CD4-positive, CD25-positive, alpha-beta regulatory T cell (primary cell): ENCODE measurements around the gene LSP1. TPM values are rescaled to one million over a fixed set of nuclear protein-coding genes. Genes with fewer than 3 reads are reported as not detected.

Source experiments
- ATAC-seq, 2 donors: fragments of 150-1000 bp; cut with Tn5 transposase; one replicate each; pipeline ENCODE4 v1.10.0; 2021; ENCODE audit warnings: low read depth in 2 of 2, moderate number of reproducible peaks in 2 of 2, moderate library complexity in 1 of 2
- DNase-seq, 3 donors: peaks; one replicate each; pipeline versions ENCODE4 v3.0.0 to v3.0.0-alpha.2; 2012 to 2022; ENCODE audit warnings: mixed read lengths in 1 of 3
- H3K27ac ChIP-seq: one replicate; pipeline ENCODE4 v1.7.0; 2013; ENCODE audit warnings: mild to moderate bottlenecking, low read length; ENCODE audit not compliant: insufficient read depth, poor library complexity, severe bottlenecking
- H3K27me3 ChIP-seq: one replicate; pipeline ENCODE4 v1.7.0; 2013; ENCODE audit warnings: low read length; ENCODE audit not compliant: control insufficient read depth, insufficient read depth
- H3K36me3 ChIP-seq: one replicate; pipeline ENCODE4 v1.7.0; 2013; ENCODE audit warnings: mild to moderate bottlenecking, low read length, moderate library complexity; ENCODE audit not compliant: control insufficient read depth, insufficient read depth
- H3K4me1 ChIP-seq: 2 replicates; pipeline ENCODE4 v1.7.0; 2013; ENCODE audit warnings: mild to moderate bottlenecking, low read length; ENCODE audit not compliant: insufficient read depth, control insufficient read depth, poor library complexity, severe bottlenecking
- H3K4me3 ChIP-seq: one replicate; pipeline ENCODE4 v1.7.0; 2013; ENCODE audit warnings: low read depth, mild to moderate bottlenecking, low read length, moderate library complexity
- H3K9me3 ChIP-seq, 2 experiments: 1 replicate in 1 of 2; 2 replicates in 1 of 2; pipeline ENCODE4 v1.7.0; 2013; ENCODE audit warnings: low read length in 2 of 2, mild to moderate bottlenecking in 1 of 2, moderate library complexity in 1 of 2; ENCODE audit not compliant: control insufficient read depth in 2 of 2
- H3K27ac Mint-ChIP-seq, 3 donors: one replicate each; pipeline ENCODE4 v1.8.0; 2020 to 2022; ENCODE audit warnings: mild to moderate bottlenecking in 3 of 3, mixed read lengths in 3 of 3, moderate library complexity in 2 of 3
- H3K27me3 Mint-ChIP-seq: one replicate; pipeline ENCODE4 v1.8.0; 2022; ENCODE audit warnings: mild to moderate bottlenecking, mixed read lengths
- H3K36me3 Mint-ChIP-seq: one replicate; pipeline ENCODE4 v1.8.0; 2020; ENCODE audit warnings: mixed read lengths
- H3K4me1 Mint-ChIP-seq, 4 donors: one replicate each; pipeline ENCODE4 v1.8.0; 2020 to 2022; ENCODE audit warnings: mixed read lengths in 4 of 4, mild to moderate bottlenecking in 1 of 4
- H3K4me3 Mint-ChIP-seq, 4 donors: one replicate each; pipeline ENCODE4 v1.8.0; 2020 to 2022; ENCODE audit warnings: mild to moderate bottlenecking in 4 of 4, mixed read lengths in 4 of 4, moderate library complexity in 3 of 4
- H3K9me3 Mint-ChIP-seq, 7 donors: one replicate each; pipeline ENCODE4 v1.8.0; 2020 to 2022; ENCODE audit warnings: mixed read lengths in 7 of 7, mild to moderate bottlenecking in 3 of 7, moderate library complexity in 2 of 7
- polyA plus RNA-seq, 4 donors: library from polyadenylated mRNA; unstranded; fragments of 300-500 nt; fragmentation: Illumina TruSeq; gene quantifications; one replicate each; pipeline ENCODE4 v1.2.3, GENCODE V29; 2021
- total RNA-seq: library from RNA; stranded (reverse); gene quantifications from one replicate; pipeline ENCODE4 v1.2.3, GENCODE V29; 2022

Gene LSP1
- total and polyA plus RNA-seq, 5 donors from 2014 or later, result 381 to 514 (median 452) TPM

DNA sequence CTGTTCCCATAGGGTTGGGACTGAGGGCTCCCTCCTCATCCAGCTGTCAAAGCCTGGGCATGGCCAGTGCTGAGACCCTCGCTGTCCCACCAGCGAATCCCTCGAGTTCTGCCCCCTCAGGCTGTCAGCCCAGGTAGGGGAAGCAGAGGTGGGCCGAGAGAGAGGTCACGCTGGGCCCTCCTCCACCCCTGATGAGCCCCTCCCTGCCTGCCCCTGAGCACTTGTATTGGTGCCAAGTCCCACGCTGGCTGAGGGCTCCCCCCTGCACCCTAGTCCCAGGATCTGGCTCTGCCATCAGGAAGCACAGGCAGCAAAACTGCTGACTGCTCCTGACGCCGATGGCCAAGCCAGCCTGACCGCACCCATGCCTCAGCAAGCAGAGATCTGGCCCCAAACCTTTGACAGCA, 35.5 kb downstream of the LSP1 start:
- DNase-seq (no peak), ATAC-seq (no peak)
- Histone ChIP-seq H3K27ac (peak overlapping the region; percentile 68), H3K4me1 (peaks cover 37% of the 10 kb centered on the region), H3K9me3 (no peaks in the 10 kb centered on the region), H3K27me3 (no peaks in the 10 kb centered on the region), H3K4me3 (no peak overlapping the region), H3K36me3 (peaks cover 42% of the 10 kb centered on the region)
- H3K27ac Mint-ChIP-seq, result peak overlapping the region; percentile 84 to 90 (median 90)
- H3K9me3 Mint-ChIP-seq, result no peaks in the 10 kb centered on the region
- no peaks in the 10 kb centered on the region for H3K27me3 Mint-ChIP-seq
- H3K4me1 Mint-ChIP-seq, result peaks cover 0 to 46% (median 15%) of the 10 kb centered on the region in 4 donors
- peak overlapping the region; percentile 50 to 81 (median 74) for H3K4me3 Mint-ChIP-seq
- peaks cover 3% of the 10 kb centered on the region for H3K36me3 Mint-ChIP-seq

GRCh38 chr11:1888811-1889210, 35.9 kb downstream of the LSP1 start:
- Mint-ChIP-seq H3K4me1 (peaks cover 0 to 51% (median 15%) of the 10 kb centered on the region in 4 donors), H3K27me3 (no peaks in the 10 kb centered on the region), H3K4me3 (peak overlapping the region; percentile 50 to 81 (median 74)), H3K9me3 (no peaks in the 10 kb centered on the region), H3K36me3 (peaks cover 3% of the 10 kb centered on the region), H3K27ac (peak overlapping the region in 2 of 3 donors; percentile 90)
- Histone ChIP-seq H3K9me3 (no peaks in the 10 kb centered on the region), H3K36me3 (peaks cover 38% of the 10 kb centered on the region), H3K4me3 (no peak overlapping the region), H3K27me3 (no peaks in the 10 kb centered on the region), H3K27ac (peak overlapping the region; percentile 68), H3K4me1 (peaks cover 37% of the 10 kb centered on the region)
- DNase-seq (no peak), ATAC-seq (no peak)

DNA sequence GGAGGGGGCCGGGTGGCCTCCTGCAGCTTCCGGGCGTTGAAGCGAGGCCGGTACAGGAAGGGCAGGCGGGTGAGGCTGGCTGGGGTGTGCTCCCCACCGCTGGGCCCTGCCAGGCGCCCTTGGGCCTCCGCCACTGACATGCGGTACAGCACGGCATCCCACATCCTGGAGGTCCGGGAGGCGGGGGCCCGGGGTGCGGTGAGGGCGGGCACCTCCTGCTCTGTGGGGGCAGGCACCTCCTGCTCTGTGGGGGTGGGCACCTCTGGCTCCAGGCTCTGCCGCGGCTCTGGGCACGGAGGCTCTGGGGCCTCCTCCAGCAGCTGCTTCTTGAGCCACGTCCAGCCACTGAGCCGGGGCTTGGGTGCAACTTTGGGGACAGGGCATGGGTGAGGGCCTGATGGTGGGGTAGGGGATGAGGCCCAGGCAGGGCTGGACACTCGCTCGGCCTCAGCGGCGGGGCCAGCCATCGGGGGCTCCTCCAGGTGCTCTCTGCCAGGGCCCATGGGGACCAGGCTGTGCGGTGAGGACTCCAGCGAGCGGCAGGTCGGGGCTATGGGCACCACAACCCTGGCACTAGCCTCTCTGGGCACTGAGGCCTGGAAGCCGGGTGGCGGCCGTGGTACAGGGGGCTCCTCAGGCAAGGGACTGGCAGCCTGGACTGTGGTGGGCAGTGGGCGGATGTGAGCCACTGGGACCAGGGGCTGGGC, 36.5 kb downstream of the LSP1 start:
- ATAC-seq, result peak; percentile 91 to 94
- Histone ChIP-seq H3K27ac (peak overlapping the region; percentile 68), H3K4me1 (peaks cover 37% of the 10 kb centered on the region), H3K4me3 (no peak overlapping the region), H3K36me3 (peaks cover 32% of the 10 kb centered on the region), H3K27me3 (no peaks in the 10 kb centered on the region), H3K9me3 (no peaks in the 10 kb centered on the region)
- Mint-ChIP-seq H3K4me3 (peak overlapping the region; percentile 50 to 81 (median 74)), H3K36me3 (peaks cover 3% of the 10 kb centered on the region), H3K4me1 (peaks cover 0 to 49% (median 15%) of the 10 kb centered on the region in 4 donors), H3K27ac (peak overlapping the region; percentile 14 to 90 (median 90)), H3K27me3 (no peaks in the 10 kb centered on the region), H3K9me3 (no peaks in the 10 kb centered on the region)
- DNase-seq, result peak; percentile 51 to 93 (median 80)

DNA sequence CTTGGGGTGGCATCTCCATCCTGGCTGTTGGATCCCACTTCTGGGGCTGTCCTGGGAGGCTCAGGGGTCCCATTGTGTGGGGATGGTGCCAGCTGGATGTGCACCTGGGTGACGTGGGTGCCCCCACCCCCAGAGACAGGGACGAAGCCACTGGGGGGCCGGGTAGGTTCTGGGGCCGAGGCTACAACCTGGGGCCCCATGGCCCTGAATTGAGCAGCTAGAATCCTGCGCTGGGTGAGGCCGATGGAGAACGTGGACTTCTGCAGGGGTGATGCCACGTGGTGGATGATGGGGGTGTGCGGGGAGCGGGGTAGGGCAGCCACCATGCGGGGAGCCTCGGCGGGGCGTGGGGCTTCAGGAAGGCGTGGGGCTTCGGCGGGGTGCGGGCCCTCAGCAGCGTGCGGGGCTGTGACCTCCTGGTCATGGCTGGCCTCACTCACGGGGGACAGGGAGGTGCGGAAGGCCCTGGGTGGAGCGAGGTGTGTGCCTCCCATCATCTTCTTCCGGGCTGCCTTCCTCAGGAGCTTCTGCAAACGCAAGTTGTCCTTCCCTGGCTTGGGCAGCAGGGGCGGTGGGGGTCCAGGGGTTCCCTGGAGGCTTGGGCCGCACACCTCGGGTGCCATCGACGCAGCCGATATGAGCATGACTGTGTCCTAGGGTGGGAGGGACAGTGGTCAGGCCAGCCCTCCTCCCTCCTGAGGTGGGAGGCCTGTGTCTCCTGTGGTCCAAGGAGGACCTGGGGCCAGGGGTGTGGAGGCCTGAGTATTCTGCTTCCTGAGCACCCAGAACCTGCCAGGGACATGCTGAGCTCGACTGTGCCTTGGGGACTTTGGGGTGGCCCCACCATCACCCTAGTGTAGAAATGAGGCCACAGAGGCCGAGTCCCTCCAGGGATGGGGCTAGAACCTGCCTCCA, 37.3 kb downstream of the LSP1 start:
- no peak for DNase-seq
- Mint-ChIP-seq H3K4me3 (peak overlapping the region in 2 of 4 donors; percentile 21 to 53), H3K4me1 (peaks cover 0 to 49% (median 15%) of the 10 kb centered on the region in 4 donors), H3K36me3 (peaks cover 3% of the 10 kb centered on the region), H3K9me3 (no peaks in the 10 kb centered on the region), H3K27me3 (no peaks in the 10 kb centered on the region), H3K27ac (peak overlapping the region in 2 of 3 donors; percentile 14 to 36)
- H3K27ac ChIP-seq, result peak overlapping the region; percentile 68
- H3K4me3 ChIP-seq, result no peak overlapping the region
- ATAC-seq, result no peak
- no peaks in the 10 kb centered on the region for H3K27me3 ChIP-seq
- H3K4me1 ChIP-seq, result peaks cover 37% of the 10 kb centered on the region
- H3K36me3 ChIP-seq, result peaks cover 24% of the 10 kb centered on the region
- H3K9me3 ChIP-seq, result no peaks in the 10 kb centered on the region

DNA sequence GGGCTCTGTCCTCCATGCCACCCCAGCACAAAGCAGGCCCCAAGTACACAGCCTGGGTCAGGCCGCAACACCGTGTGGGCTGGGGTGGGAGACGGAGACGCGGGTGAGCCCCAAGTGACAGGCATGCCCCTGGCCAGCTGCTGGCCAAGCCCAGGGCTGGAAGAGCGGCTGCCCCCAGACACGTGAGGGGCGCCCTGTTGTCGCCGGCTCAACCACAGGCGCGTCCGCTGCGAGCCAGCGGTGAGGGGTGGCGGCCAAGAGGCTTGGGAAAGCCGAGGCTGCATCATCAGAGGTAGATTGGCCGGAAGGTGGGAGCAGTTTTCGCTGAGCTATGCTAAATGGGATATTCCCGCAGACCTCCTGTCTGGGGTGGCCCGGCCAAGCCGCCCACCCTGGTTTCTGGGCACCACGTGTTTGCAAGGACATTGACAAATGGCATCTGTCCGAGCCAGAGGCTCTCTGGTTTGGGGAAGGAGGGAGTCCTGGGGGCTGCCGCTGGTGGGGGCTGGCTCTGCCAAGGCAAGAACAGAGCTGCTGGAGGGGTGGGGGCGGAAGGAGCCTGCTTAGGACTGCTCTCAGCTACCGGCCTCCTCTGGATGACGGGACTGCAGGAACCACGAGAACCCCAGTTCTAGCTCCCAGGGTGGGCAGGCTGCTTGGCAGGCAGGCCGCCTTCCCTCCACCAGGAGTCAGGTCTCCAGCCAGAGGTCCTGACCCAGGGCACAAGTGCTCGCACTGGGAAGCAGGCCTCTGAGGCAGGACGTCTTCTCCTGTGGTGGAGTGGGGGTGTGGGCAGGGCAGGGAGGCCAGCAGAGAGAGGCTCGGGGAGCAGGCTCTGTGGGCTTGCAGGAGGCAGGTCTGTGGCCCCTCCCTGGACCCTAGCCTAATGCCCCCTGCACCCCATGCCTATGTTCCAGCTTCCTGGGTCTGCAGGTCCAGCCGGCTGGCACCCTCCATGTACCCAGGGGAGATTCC, 38.3 kb downstream of the LSP1 start:
- no peak overlapping the region for H3K27ac ChIP-seq
- no peak for DNase-seq
- ATAC-seq, result no peak
- H3K9me3 ChIP-seq, result no peaks in the 10 kb centered on the region
- no peak overlapping the region for H3K4me3 ChIP-seq
- Mint-ChIP-seq H3K27ac (no peak overlapping the region), H3K4me1 (peaks cover 0 to 49% (median 15%) of the 10 kb centered on the region in 4 donors), H3K9me3 (no peaks in the 10 kb centered on the region), H3K36me3 (peaks cover 3% of the 10 kb centered on the region), H3K4me3 (peak overlapping the region in 1 of 4 donors; percentile 35), H3K27me3 (peaks cover 2% of the 10 kb centered on the region)
- H3K4me1 ChIP-seq, result peaks cover 37% of the 10 kb centered on the region
- H3K27me3 ChIP-seq, result no peaks in the 10 kb centered on the region
- H3K36me3 ChIP-seq, result peaks cover 14% of the 10 kb centered on the region

DNA sequence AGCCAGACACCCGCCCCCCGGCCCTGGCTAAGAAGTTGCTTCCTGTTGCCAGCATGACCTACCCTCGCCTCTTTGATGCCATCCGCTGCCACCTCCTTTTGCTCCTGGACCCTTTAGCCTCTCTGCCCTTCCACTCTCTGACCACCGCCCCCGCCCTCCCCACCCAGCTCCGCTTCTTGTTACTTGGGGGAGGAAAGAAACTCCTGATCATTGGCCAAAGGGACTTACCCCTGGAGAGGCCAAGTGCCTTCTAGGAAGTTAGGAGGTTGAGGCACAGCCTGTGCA, 38.9 kb downstream of the LSP1 start, which contains the start of gene PRR33:
Gene PRR33, minus strand, starts transcription at position 65 of the 285 bp plus-strand sequence. CDS start 1,311 bp downstream, outside the sequence.
- peaks cover 3% of the 10 kb centered on the region for H3K36me3 Mint-ChIP-seq
- Histone ChIP-seq H3K27ac (no peak within 1 kb of the TSS), H3K9me3 (no peaks in the 10 kb centered on the region), H3K27me3 (no peaks in the 10 kb centered on the region), H3K4me1 (peaks cover 37% of the 10 kb centered on the region), H3K36me3 (peaks cover 11% of the 10 kb centered on the region), H3K4me3 (no peak within 1 kb of the TSS)
- peaks cover 0 to 47% (median 15%) of the 10 kb centered on the region in 4 donors for H3K4me1 Mint-ChIP-seq
- peaks cover 8% of the 10 kb centered on the region for H3K27me3 Mint-ChIP-seq
- peak within 1 kb of the TSS in 2 of 3 donors; percentile 78 to 92 for H3K27ac Mint-ChIP-seq
- peak within 1 kb of the TSS in 1 of 4 donors; percentile 35 for H3K4me3 Mint-ChIP-seq
- no peaks in the 10 kb centered on the region for H3K9me3 Mint-ChIP-seq
- ATAC-seq (no peak), DNase-seq (no peak)

DNA sequence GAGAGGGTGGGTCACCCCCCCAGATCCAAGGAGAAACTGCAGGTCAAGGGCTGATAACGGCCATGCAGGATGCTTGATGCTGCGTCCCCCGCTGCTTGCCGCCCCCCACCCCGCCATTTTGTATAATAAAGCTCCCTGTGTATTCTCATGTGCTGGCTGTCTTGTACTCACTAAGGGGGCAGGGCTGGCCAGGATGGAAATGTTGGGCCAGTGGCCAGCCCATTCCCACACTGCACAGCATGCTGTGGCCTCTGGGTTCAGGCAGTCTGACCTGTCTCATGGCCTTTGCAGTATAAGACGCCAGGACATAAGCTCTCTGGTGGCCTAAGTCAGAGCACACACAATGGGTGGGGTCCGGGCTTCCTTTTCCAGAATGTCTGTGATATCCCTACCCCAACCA, 39.2 kb downstream of the LSP1 start:
- Histone ChIP-seq H3K36me3 (peaks cover 11% of the 10 kb centered on the region), H3K27me3 (no peaks in the 10 kb centered on the region), H3K4me3 (no peak overlapping the region), H3K4me1 (peaks cover 37% of the 10 kb centered on the region), H3K27ac (no peak overlapping the region), H3K9me3 (no peaks in the 10 kb centered on the region)
- H3K4me1 Mint-ChIP-seq, result peaks cover 0 to 46% (median 15%) of the 10 kb centered on the region in 4 donors
- peaks cover 3% of the 10 kb centered on the region for H3K36me3 Mint-ChIP-seq
- no peaks in the 10 kb centered on the region for H3K9me3 Mint-ChIP-seq
- no peak overlapping the region for H3K4me3 Mint-ChIP-seq
- no peak for ATAC-seq
- peaks cover 8% of the 10 kb centered on the region for H3K27me3 Mint-ChIP-seq
- no peak for DNase-seq
- H3K27ac Mint-ChIP-seq, result peak overlapping the region in 1 of 3 donors; percentile 78
